Skin epidermis (tissue), 12 donors: ENCODE results near the gene TMEM132C.
"Not testable (repeated sequence)": the region's sequence is repeated elsewhere in the genome, so short reads cannot be mapped to it uniquely, and the experiment has no call there.

Experiments used
- H3K27ac ChIP-seq, 21 experiments: fragments of 200-600 bp; sonication (generic) in 11 of 21; one replicate each; pipeline ENCODE4 v1.5.0; 2020; ENCODE audit warnings: mild to moderate bottlenecking in 3 of 21, inconsistent platforms in 2 of 21, moderate library complexity in 2 of 21
- H3K4me3 ChIP-seq, 7 experiments: fragments of 200-600 bp; sonication (generic) in 2 of 7; one replicate each; pipeline ENCODE4 v1.5.0; 2020; ENCODE audit warnings: inconsistent platforms in 2 of 7, mild to moderate bottlenecking in 2 of 7, moderate library complexity in 1 of 7

TMEM132C gene

GRCh38 chr12:128267131-128267622 is at the start of gene TMEM132C:
TMEM132C (plus strand) TSS chr12:128267170; CDS start chr12:128267403, 233 bp downstream.
- peak within 1 kb of the TSS in 4 of 7 experiments; percentile 12 to 38 (median 16) for H3K4me3 ChIP-seq
- H3K27ac ChIP-seq: peak within 1 kb of the TSS in 1 of 21 experiments; percentile 5

GRCh38 chr12:128224226-128224625 is 42.7 kb upstream of the TMEM132C start:
- no peak overlapping the region for H3K27ac ChIP-seq

GRCh38 chr12:128228581-128228980 is 38.4 kb upstream of the TMEM132C start:
- Histone ChIP-seq H3K27ac (no peak overlapping the region), H3K4me3 (no peak overlapping the region)

More at GRCh38 chr12:128224226-128224625, 42.7 kb upstream of the TMEM132C start:
- H3K4me3 ChIP-seq: no peak overlapping the region

GRCh38 chr12:128235635-128236417 is 31.1 kb upstream of the TMEM132C start:
- Histone ChIP-seq H3K27ac (no peak overlapping the region), H3K4me3 (no peak overlapping the region)

- Histone ChIP-seq H3K4me3 (no peak overlapping the region), H3K27ac (no peak overlapping the region)
These were observed 30.4 kb upstream of the TMEM132C start for GRCh38 chr12:128236525-128236924.

GRCh38 chr12:128240745-128241144 is 26.2 kb upstream of the TMEM132C start:
- H3K4me3 ChIP-seq: no peak overlapping the region
- H3K27ac ChIP-seq: no peak overlapping the region

- no peak overlapping the region for H3K27ac ChIP-seq
- no peak overlapping the region for H3K4me3 ChIP-seq
These were observed 21.8 kb upstream of the TMEM132C start for GRCh38 chr12:128245121-128245520.

GRCh38 chr12:128245905-128246304 is 21.1 kb upstream of the TMEM132C start:
- Histone ChIP-seq H3K27ac (no peak overlapping the region), H3K4me3 (no peak overlapping the region)

- Histone ChIP-seq H3K4me3 (no peak overlapping the region), H3K27ac (no peak overlapping the region)
These were observed 16.9 kb upstream of the TMEM132C start for GRCh38 chr12:128250096-128250495.

GRCh38 chr12:128253829-128254228 is 13.1 kb upstream of the TMEM132C start:
- not testable (repeated sequence) for H3K4me3 ChIP-seq, H3K27ac ChIP-seq

GRCh38 chr12:128258866-128259555 is 8.0 kb upstream of the TMEM132C start:
- H3K27ac ChIP-seq: no peak overlapping the region
- no peak overlapping the region for H3K4me3 ChIP-seq

GRCh38 chr12:128259556-128260070 is 7.4 kb upstream of the TMEM132C start:
- Histone ChIP-seq H3K27ac (no peak overlapping the region), H3K4me3 (no peak overlapping the region)

GRCh38 chr12:128261757-128262156 is 5.2 kb upstream of the TMEM132C start:
- Histone ChIP-seq H3K4me3 (no peak overlapping the region), H3K27ac (no peak overlapping the region)

- Histone ChIP-seq H3K27ac (no peak overlapping the region), H3K4me3 (no peak overlapping the region)
These were observed 1.4 kb upstream of the TMEM132C start for GRCh38 chr12:128265566-128265965.

- Histone ChIP-seq H3K4me3 (peak overlapping the region in 1 of 7 experiments; percentile 17), H3K27ac (no peak overlapping the region)
These were observed 884 bp upstream of the TMEM132C start for GRCh38 chr12:128266086-128266485.

GRCh38 chr12:128266541-128267130 is 334 bp upstream of the TMEM132C start:
- Histone ChIP-seq H3K4me3 (peak overlapping the region in 2 of 7 experiments; percentile 13 to 17), H3K27ac (no peak overlapping the region)

GRCh38 chr12:128267651-128268378 is 845 bp downstream of the TMEM132C start:
- H3K4me3 ChIP-seq: peak overlapping the region in 4 of 7 experiments; percentile 12 to 38 (median 16)
- H3K27ac ChIP-seq: peak overlapping the region in 2 of 21 experiments; percentile 1 to 5

- H3K27ac ChIP-seq: peak overlapping the region in 1 of 21 experiments; percentile 1
These were observed 1.5 kb downstream of the TMEM132C start for GRCh38 chr12:128268379-128268995.

GRCh38 chr12:128269181-128269591 is 2.2 kb downstream of the TMEM132C start:
- Histone ChIP-seq H3K27ac (no peak overlapping the region), H3K4me3 (no peak overlapping the region)

More at GRCh38 chr12:128268379-128268995, 1.5 kb downstream of the TMEM132C start:
- peak overlapping the region in 2 of 7 experiments; percentile 19 to 38 for H3K4me3 ChIP-seq
